ENCODE measurements around the gene GDF7. TPM values are rescaled to one million over a fixed set of nuclear protein-coding genes. Genes with fewer than 3 reads are reported as not detected.

The GDF7 gene
- total RNA-seq, 1 donor from 2014 or later = 2.5 TPM

- DNase-seq (ENCODE audit: low spot score) = peak; percentile 73
Observed at GRCh38 chr2:20661421-20662307, 5.3 kb upstream of the GDF7 start.

DNA sequence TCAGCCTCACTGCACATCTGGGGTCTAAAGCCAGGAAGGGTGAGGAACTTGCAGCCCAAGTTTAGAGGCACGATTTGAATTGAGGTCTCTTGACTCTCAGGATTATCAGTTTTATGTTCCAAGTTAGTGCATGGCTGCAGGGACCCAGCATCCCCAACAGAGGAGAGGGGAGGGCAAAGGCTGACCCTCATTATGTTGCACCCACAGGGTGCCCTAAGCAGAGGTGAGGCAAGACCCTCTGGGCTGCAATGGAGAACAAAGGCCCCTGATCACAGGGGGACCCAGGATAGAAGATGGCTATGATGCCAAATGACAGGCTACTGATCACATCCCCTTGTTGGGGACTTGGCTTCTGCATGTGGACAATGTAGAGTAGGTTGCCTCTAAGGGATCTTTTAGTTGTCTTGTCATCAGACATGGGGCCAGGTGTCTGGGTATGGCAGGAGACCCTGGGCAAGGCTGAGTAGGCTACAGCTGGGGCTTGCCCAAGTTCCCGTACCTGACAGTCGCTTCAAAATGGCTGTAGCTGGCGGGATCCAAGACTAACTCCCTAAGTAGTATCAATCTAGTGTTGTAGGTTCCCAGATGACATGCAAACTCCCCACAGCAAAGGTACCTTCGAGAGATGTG is 4.5 kb upstream of the GDF7 start:
- no peak for DNase-seq (ENCODE audit: low spot score)

DNA sequence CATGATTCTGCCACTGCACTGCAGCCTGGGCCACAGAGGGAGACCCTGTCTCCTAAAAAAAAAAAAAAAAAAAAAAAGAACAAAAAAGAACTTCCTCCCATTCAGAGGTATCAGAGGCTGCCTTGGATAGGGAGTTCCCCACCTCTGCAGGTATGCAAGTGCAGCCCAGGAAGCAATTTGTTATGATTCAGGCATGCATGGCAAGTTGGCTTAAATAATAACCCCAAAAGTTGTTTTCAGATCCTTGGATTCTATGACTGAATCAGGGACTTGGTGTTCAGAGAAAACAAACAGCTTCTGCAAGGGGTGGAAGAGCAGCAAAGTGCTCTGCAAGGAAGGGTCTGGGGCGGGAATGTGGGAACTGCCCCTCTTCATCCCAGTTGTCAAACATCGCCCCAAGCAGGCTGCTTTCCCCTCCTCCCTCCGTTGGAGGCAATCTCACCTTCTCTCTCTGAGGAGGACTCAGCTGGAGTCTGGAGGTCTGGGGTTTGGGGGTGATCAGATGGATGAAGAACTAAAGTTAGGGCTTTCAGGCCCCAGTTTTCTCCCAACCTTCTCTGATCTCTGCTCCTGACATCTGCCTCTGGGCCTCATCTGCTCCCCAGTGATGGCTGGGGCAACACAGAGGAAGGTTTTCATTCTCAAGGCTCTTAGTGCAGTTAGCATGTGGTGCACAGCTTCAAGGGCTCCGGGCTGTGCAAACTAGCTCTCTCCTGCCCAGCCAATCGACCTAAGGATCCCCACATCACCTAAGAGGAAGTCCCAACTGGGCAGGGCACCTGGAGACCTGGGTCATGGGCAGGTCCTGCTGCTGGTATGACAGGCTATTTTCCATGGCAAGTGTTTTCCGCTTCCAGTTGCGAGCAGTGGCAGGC is 3.5 kb upstream of the GDF7 start:
- DNase-seq (ENCODE audit: low spot score) = no peak

DNA sequence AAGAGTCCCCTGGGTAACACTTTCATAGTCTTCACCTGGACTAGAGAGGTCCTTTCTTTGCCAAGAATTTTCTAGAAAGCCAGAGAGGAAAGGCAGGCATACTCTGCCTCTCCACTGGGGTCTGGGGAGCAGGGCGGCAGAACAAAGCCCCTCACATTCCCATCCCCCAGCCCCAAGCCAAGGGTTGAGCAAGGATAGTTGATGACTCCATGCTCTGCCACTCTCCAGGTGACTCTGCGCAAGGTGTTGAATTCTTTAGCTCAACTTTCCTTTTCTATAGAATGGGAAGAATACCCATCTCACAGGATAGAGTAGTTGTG is 2.9 kb upstream of the GDF7 start:
- no peak for DNase-seq (ENCODE audit: low spot score)

DNA sequence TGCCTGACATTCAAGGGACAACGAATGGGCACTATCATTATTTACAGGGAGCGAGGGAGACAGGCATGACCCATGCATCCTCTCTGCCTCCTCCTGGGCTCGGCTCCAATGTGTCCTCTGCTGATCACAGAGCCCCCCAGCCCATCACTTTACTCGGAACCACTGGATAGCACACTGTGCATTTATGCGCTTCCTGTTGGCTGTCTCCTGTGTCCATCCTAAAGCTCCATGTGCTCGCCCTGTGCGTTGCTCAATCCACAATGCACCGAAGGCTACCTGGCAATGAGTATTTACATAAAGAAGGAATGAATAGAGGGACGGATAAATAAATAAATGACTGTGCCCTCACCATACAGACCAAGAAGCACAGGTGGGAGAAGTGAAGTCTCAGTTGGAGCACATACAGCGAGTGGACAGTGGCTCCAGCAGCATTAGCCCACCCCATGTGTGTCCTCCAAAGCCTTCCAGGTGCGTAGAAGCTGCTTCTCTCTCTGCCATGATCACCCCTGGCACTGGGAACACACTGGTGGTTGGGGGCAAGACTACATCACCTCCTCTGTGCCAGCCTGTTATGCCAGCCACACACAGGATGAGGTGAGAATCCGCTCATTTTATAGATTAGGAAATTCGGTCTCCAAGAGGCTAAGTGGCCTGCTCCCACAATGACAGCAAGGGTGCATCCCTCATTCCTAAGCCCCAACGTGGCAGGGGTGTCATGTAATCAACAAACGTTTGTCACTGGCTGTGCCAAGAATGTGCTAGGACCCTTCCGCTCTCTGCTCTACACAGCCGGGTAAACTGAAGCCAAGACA is 2.3 kb upstream of the GDF7 start:
- DNase-seq (ENCODE audit: low spot score) = no peak

DNA sequence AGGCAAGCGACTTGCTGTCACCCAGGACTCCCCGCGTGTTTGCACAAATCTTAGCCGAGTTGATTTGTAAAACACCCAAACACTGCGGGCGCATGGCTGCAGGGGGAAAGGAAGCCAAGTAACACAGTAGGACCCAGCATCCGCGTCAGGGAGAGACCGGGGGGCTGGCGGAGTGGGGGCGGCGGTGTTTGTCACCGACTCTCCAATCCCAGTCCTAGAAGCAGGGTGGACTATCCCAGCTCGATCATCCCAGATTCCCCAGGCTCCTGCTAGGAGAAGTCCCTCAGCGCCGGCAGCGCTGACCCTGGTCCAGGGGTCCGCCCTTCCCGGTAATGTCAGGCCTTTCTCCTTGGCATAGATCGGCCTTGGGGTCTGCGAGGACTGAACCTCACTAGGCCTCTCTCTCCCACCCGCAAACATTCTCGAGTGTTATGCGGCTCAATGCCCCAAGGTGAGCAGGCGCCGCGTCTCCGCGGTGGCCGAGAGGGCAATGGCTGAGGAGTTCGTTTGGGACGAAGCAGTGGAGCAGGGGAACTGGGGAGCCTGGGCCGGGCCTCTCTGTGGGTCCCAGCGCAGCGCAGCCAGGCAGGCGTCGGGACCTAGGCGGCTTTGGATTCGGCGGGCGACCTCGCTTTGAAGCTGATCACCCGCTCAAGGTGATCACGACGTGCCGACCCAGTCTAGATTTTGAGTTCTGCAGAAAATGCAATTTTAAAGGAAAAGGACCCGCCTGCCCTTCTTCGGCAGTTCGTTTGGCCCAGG is 1.5 kb upstream of the GDF7 start:
- no peak for DNase-seq (ENCODE audit: low spot score)

DNA sequence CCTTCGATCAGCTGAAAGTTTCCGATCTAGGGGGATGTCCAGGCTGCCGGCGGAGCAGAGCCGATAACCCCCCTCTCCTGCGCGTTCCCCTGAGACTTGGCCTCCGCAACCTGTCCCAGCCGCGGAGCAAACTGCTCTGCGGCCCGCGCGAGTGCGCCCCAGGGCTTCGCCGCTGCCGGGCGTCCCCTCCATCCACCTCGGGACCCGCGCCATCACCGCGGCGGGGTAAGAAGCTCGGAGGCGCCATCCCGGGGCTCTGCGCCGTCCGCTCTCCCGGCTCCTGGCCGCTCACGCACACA is 990 bp upstream of the GDF7 start:
- DNase-seq (ENCODE audit: low spot score) = no peak

GRCh38 chr2:20667151-20667530 is 197 bp downstream of the GDF7 start:
- no peak for DNase-seq (ENCODE audit: low spot score)

DNA sequence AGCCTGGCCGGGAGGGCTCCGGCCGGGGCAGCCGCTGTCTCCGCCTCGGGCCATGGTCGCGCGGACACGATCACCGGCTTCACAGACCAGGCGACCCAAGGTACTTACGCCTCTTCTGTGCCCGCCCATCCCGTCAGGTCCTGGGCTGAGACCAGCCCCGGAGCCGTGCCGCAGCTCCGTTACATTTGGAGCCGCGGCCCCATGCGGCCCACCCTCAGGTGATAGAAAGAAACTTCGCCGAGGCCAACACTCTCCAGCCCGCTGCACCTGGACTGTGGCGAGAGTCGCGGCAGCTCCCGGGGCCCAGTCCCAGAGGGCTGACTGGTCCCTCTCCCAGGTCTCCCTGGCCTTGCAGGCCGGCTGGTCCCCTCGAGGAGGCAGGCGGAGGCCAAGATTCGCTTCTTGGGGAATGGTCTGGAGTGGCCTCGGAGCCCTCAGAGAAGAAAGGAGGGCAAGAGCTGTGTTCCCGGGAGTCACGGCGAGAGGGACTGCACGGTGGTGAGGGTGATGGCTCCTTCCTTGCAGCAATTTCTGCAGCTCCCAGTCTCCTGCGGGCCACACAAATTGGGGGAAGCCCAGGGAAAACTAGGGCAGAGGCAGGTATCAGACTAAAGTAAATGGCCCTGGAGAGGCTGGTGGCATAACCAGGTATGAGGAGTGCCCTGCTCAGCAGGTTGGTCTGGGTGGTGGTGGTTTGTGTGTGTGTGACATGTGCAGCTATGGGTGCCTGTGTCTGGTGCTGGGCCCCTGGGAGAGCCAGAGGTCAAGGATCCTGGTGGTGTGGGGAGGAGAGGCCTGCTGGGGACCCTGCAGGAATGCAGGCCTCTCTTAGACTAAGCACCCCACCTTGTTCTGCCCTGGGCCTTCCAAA is 822 bp downstream of the GDF7 start:
- DNase-seq (ENCODE audit: low spot score) = no peak

- no peak for DNase-seq (ENCODE audit: low spot score)
Observed at GRCh38 chr2:20668451-20668850, 1.5 kb downstream of the GDF7 start.

GRCh38 chr2:20668871-20669475 is 2.0 kb downstream of the GDF7 start:
- DNase-seq (ENCODE audit: low spot score) = no peak

GRCh38 chr2:20669562-20670314 is 2.8 kb downstream of the GDF7 start:
- no peak for DNase-seq (ENCODE audit: low spot score)

- no peak for DNase-seq (ENCODE audit: low spot score)
Observed at GRCh38 chr2:20670315-20671035, 3.5 kb downstream of the GDF7 start.

DNA sequence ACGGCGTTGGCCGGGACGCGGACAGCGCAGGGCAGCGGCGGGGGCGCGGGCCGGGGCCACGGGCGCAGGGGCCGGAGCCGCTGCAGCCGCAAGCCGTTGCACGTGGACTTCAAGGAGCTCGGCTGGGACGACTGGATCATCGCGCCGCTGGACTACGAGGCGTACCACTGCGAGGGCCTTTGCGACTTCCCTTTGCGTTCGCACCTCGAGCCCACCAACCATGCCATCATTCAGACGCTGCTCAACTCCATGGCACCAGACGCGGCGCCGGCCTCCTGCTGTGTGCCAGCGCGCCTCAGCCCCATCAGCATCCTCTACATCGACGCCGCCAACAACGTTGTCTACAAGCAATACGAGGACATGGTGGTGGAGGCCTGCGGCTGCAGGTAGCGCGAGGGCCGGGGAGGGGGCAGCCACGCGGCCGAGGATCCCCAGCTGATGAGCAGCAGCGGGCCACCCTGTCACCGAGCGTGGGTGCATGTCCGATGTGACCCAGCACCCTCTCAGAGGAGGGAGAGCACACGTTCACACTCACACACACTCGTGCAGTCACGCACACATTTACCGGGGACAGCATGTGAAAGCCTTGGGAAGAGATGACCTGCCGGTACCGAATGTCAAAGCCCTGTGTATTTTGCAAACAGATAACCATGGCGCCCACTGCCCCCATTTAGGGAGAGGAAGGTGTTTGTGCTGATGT is 4.2 kb downstream of the GDF7 start:
- no peak for DNase-seq (ENCODE audit: low spot score)

DNA sequence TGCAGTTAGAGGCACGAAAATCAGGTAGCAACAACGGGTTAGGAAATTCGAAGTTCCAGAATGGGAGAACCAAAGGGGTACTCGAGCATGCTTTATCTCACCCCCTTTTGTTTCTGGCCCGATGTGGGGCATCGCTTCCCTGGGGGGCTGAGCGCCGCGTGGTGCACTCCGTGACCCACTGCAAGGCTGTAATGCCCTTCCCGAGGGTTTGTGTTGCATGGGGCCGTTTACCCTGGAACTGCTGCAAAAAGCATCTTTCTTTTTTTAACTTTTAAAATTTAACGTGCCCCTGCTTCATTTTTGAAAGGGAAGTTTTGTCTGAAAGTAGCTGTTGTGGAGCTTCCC is 4.8 kb downstream of the GDF7 start:
- DNase-seq (ENCODE audit: low spot score) = no peak

DNA sequence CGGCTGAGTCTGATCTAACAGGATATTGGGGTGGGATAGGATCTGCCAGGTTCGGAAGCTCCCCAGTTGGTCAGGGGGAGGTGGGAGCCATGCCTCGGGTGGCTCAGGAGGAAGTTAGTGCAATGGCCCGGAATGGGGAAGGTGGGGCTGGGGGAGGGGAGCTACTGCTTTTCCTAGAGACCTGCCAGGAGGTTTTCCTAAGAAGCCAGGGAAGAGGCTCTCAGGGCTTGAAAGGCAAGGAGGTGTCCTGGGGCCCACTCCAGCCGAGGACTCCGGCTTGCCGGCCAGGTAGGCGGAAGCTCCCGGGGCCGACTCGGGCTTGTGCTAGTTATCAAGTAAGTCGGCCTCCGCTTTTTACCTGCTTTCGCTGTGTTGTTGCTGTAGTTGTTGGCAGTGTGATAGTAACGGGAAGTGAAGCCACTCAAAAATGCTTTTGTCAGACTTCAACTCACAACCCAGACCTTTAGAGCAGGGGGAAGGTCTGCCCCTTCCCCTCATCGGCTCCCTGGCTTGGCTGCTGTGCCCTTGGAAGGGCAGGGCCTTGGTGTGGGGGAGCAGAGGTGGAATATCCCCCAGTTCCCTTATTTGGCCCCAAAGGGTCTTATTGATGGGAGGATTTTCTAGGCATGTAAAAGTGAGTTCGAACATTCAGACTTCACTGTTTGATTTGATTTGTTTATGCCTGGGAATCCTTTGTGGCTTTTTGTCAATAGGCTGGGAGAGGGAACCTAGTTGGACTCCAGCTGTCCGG is 5.4 kb downstream of the GDF7 start:
- no peak for DNase-seq (ENCODE audit: low spot score)

DNA sequence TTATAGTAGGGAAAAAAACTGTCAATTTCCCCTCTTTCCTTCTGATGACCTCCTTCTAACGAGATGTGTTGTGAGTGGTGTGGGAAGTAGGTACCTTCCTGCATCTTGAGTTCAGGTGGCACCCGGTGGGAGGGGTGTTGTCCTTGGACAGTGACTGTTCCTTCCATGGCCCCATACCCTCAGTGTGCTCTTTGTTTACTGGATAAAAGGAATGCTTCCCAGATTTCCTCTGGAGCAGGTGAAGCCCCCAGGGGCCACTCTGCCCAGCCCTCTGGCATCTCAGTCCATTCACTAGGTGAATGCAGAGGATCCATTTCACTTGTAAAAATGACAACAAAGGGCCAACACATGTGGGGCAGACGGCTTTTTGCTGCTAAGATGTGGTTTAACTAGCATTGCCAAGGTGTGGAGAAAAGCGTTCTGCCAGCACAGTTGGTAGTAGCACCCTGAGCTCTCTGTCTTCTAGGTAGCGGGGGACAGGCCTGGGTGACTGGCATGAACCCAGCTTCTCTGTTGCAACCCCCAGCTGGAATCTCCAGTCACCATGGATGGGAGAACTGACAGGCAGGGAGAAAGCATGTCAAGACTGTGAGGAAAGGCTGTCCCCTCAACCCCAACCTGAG is 6.9 kb downstream of the GDF7 start:
- no peak for DNase-seq (ENCODE audit: low spot score)
